ENCODE data around the gene AIRE.

GRCh38 chr21:44310628-44311507 is 25.2 kb downstream of the AIRE start:
- TF ChIP-seq CTCF (conservative IDR thresholded peaks at IDR 0.05 in 1 of 2, IDR thresholded peaks at IDR 0.05 in 1 of 2; ENCODE audit: extremely low read depth in 1 of 2, insufficient read depth in 1 of 2, low read depth in 1 of 2, low read length in 2 of 2) (no peak), EZH2 (IDR thresholded peaks at IDR 0.05; ENCODE audit: borderline replicate concordance, low read length) (no peak)

Data from mammary epithelial cell (primary cell).